HepG2 (cell line): ENCODE data around the gene GABRR2. TPM values are rescaled to one million over a fixed set of nuclear protein-coding genes. Genes with fewer than 3 reads are reported as not detected.
A peak's percentile ranks its signal among the peaks of the same experiment; 100 is the strongest.

ENCODE experiments used
- GATAD2A ChIP-seq: IDR thresholded peaks from 2 replicates; pipeline ENCODE4 v1.6.1; 2016
- HCFC1 ChIP-seq: fragments of 150-350 bp; IDR thresholded peaks from 2 replicates; pipeline ENCODE4 v1.6.1; 2014; ENCODE audit warnings: low read depth, low read length
- HOXD1 ChIP-seq: sonication (generic); formaldehyde crosslinking; IDR thresholded peaks from 2 replicates; pipeline ENCODE4 v1.5.0; 2020; ENCODE audit warnings: missing genetic modification reagents
- REPIN1 ChIP-seq: sonication (generic); formaldehyde crosslinking; IDR thresholded peaks from 2 replicates; pipeline ENCODE4 v1.8.0; 2022; ENCODE audit warnings: missing genetic modification reagents, low read depth, mild to moderate bottlenecking, borderline replicate concordance
- SP1 ChIP-seq, 2 experiments: fragments of 450-650 bp in 1 of 2; sonication (generic) in 1 of 2; formaldehyde crosslinking in 1 of 2; IDR thresholded peaks; 2 replicates each; pipeline versions ENCODE4 v1.4.0 to v1.6.1; 2016 to 2020; ENCODE audit warnings: missing genetic modification reagents in 1 of 2
- SP4 ChIP-seq: sonication (generic); formaldehyde crosslinking; IDR thresholded peaks from 2 replicates; pipeline ENCODE4 v1.8.1; 2023; ENCODE audit warnings: mild to moderate bottlenecking, missing genetic modification reagents
- ZKSCAN5 ChIP-seq: sonication (generic); formaldehyde crosslinking; IDR thresholded peaks from 2 replicates; pipeline ENCODE4 v1.5.1; 2020; ENCODE audit warnings: mild to moderate bottlenecking, missing genetic modification reagents
- ZNF263 ChIP-seq: sonication (generic); formaldehyde crosslinking; IDR thresholded peaks from 2 replicates; pipeline ENCODE4 v1.4.0; 2020; ENCODE audit warnings: missing genetic modification reagents
- ZNF574 ChIP-seq: sonication (generic); formaldehyde crosslinking; IDR thresholded peaks from 2 replicates; pipeline ENCODE4 v1.4.0; 2020; ENCODE audit warnings: missing genetic modification reagents
- ZNF749 ChIP-seq: sonication (generic); formaldehyde crosslinking; IDR thresholded peaks from 2 replicates; pipeline ENCODE4 v1.8.0; 2022; ENCODE audit warnings: mild to moderate bottlenecking, missing genetic modification reagents, moderate library complexity, borderline replicate concordance
- ZNF784 ChIP-seq: sonication (generic); formaldehyde crosslinking; IDR thresholded peaks from 2 replicates; pipeline ENCODE4 v1.5.1; 2020; ENCODE audit warnings: missing genetic modification reagents, mild to moderate bottlenecking, borderline replicate concordance
- ZNF878 ChIP-seq: sonication (generic); formaldehyde crosslinking; IDR thresholded peaks from 2 replicates; pipeline ENCODE4 v1.8.1; 2023; ENCODE audit warnings: mild to moderate bottlenecking, missing genetic modification reagents, moderate library complexity
- polyA plus RNA-seq, 8 experiments: library from polyadenylated mRNA; depleted of rRNA in 3 of 8; stranded (reverse) in 7 of 8; unstranded in 1 of 8; fragments of >200 nt; fragmentation: Illumina TruSeq in 4 of 8; extraction: Trizol in 4 of 8; gene quantifications; 2 replicates each; pipeline versions ENCODE4 v1.2.1 to v1.2.3, GENCODE V29; 2011 to 2016; ENCODE audit warnings: low read depth in 4 of 8, missing spikeins in 1 of 8, mixed read lengths in 1 of 8; ENCODE audit not compliant: insufficient read depth in 1 of 8
- total RNA-seq, 5 experiments: library from RNA; depleted of rRNA; stranded (reverse); fragments of >200 nt; fragmentation: Illumina TruSeq; extraction: Trizol; gene quantifications; 2 replicates each; pipeline ENCODE4 v1.2.3, GENCODE V29; 2016; ENCODE audit warnings: low read depth in 1 of 5
- TF ChIP-seq, protein P1 (sequence below): sonication (generic); formaldehyde crosslinking; IDR thresholded peaks from 2 replicates; pipeline ENCODE4 v1.8.0; 2022; ENCODE audit warnings: mild to moderate bottlenecking, missing genetic modification reagents
- TF ChIP-seq, protein P2 (sequence below): sonication (generic); formaldehyde crosslinking; IDR thresholded peaks from 2 replicates; pipeline ENCODE4 v1.4.0; 2020; ENCODE audit warnings: missing genetic modification reagents
- TF ChIP-seq, protein P3 (sequence below): sonication (generic); formaldehyde crosslinking; IDR thresholded peaks from 2 replicates; pipeline ENCODE4 v1.5.1; 2020; ENCODE audit warnings: mild to moderate bottlenecking, missing genetic modification reagents, borderline replicate concordance

The GABRR2 gene
- total and polyA plus RNA-seq, 2 of the 13 experiments (the other 11 are each of a cell fraction or from before 2014, with no cell fraction given) = 0.13 TPM; not detected in 1

DNA sequence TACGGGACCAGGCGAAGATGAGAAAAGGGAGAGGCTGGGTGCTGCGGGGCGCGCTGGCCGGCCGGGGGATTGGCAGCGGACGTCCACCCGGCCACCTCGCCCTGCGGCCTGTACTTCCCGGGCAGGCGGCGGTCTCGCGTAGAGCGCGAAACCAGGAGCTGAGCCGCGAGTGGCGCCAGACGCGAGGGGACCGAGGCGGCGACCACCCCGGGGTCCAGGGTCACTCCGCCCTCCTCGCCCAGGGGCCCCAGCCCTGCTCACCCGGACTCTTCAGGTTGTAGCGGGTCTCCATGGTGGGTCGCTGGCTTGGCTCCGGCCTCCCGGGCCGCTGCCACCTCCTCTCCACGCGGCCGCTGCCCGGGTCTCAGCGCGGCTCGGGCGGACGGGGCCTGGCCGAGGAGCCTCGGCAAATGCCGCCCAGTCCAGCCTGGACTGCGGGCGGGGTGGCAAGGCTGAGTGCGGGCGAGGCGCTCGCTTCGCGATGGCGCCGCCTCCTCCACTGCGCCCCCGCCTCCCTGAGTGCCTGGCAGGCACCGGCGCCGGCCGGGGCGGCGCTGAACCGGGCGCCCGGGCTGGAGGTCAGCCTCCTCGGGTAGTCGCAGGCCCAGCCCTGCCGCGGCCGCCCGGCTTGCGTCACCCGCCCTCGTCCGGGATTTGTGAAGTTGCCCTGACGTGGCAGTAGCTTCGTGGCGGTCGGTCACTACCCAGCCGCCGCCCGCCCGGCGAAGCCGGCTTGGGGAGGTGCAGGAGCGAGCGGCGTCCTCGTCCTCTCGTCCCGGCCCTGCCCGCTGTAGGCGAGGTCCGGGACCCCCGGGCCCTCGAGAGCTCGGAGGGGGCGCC, 37.4 kb upstream of the GABRR2 start, which contains the start of gene UBE2J1 (continued):
- TF ChIP-seq, protein P1, sequence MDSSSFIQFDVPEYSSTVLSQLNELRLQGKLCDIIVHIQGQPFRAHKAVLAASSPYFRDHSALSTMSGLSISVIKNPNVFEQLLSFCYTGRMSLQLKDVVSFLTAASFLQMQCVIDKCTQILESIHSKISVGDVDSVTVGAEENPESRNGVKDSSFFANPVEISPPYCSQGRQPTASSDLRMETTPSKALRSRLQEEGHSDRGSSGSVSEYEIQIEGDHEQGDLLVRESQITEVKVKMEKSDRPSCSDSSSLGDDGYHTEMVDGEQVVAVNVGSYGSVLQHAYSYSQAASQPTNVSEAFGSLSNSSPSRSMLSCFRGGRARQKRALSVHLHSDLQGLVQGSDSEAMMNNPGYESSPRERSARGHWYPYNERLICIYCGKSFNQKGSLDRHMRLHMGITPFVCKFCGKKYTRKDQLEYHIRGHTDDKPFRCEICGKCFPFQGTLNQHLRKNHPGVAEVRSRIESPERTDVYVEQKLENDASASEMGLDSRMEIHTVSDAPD (CRISPR knock-in tag) = no peak
- TF ChIP-seq, protein P2, sequence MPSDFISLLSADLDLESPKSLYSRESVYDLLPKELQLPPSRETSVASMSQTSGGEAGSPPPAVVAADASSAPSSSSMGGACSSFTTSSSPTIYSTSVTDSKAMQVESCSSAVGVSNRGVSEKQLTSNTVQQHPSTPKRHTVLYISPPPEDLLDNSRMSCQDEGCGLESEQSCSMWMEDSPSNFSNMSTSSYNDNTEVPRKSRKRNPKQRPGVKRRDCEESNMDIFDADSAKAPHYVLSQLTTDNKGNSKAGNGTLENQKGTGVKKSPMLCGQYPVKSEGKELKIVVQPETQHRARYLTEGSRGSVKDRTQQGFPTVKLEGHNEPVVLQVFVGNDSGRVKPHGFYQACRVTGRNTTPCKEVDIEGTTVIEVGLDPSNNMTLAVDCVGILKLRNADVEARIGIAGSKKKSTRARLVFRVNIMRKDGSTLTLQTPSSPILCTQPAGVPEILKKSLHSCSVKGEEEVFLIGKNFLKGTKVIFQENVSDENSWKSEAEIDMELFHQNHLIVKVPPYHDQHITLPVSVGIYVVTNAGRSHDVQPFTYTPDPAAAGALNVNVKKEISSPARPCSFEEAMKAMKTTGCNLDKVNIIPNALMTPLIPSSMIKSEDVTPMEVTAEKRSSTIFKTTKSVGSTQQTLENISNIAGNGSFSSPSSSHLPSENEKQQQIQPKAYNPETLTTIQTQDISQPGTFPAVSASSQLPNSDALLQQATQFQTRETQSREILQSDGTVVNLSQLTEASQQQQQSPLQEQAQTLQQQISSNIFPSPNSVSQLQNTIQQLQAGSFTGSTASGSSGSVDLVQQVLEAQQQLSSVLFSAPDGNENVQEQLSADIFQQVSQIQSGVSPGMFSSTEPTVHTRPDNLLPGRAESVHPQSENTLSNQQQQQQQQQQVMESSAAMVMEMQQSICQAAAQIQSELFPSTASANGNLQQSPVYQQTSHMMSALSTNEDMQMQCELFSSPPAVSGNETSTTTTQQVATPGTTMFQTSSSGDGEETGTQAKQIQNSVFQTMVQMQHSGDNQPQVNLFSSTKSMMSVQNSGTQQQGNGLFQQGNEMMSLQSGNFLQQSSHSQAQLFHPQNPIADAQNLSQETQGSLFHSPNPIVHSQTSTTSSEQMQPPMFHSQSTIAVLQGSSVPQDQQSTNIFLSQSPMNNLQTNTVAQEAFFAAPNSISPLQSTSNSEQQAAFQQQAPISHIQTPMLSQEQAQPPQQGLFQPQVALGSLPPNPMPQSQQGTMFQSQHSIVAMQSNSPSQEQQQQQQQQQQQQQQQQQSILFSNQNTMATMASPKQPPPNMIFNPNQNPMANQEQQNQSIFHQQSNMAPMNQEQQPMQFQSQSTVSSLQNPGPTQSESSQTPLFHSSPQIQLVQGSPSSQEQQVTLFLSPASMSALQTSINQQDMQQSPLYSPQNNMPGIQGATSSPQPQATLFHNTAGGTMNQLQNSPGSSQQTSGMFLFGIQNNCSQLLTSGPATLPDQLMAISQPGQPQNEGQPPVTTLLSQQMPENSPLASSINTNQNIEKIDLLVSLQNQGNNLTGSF (CRISPR knock-in tag) = 0 out of 2 replicates have a peak, but pooled peaks have one; percentile 57
- TF ChIP-seq ZNF878 (CRISPR knock-in tag) = peak; percentile 42
- TF ChIP-seq ZNF749 (CRISPR knock-in tag) = no peak
- no peak for TF ChIP-seq HOXD1 (CRISPR knock-in tag)
- 0 out of 2 replicates have a peak, but pooled peaks have one; percentile 0 for TF ChIP-seq HCFC1
- TF ChIP-seq ZNF263 (CRISPR knock-in tag) = 0 out of 2 replicates have a peak, but pooled peaks have one; percentile 14
- TF ChIP-seq SP4 = peak; percentile 75; the same call in 1 of the 2 replicates
- no peak for TF ChIP-seq SP1 (IDR thresholded peaks at IDR 0.05)
- TF ChIP-seq SP1 (CRISPR knock-in tag; IDR thresholded peaks at IDR 0.05) = no peak
- TF ChIP-seq, protein P3, sequence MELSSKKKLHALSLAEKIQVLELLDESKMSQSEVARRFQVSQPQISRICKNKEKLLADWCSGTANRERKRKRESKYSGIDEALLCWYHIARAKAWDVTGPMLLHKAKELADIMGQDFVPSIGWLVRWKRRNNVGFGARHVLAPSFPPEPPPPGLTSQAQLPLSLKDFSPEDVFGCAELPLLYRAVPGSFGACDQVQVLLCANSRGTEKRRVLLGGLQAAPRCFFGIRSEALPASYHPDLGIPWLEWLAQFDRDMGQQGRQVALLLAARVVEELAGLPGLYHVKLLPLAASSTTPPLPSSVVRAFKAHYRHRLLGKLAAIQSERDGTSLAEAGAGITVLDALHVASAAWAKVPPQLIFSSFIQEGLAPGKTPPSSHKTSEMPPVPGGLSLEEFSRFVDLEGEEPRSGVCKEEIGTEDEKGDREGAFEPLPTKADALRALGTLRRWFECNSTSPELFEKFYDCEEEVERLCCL = no peak
- TF ChIP-seq REPIN1 (CRISPR knock-in tag) = peak; percentile 64; the same call in 1 of the 2 replicates
- no peak for TF ChIP-seq GATAD2A (CRISPR knock-in tag)
- peak; percentile 79; the same call in 1 of the 2 replicates for TF ChIP-seq ZNF574 (CRISPR knock-in tag)
- no peak for TF ChIP-seq ZNF784 (CRISPR knock-in tag)
- no peak for TF ChIP-seq ZKSCAN5 (CRISPR knock-in tag)
